ENCODE measurements around the gene SLK. TPM values are rescaled to one million over a fixed set of nuclear protein-coding genes. Genes with fewer than 3 reads are reported as not detected.

SLK gene
- total and polyA plus RNA-seq, 5 donors, result 12.7 to 40.5 (median 35.3) TPM

GRCh38 chr10:104052431-104052830 lies 85.5 kb downstream of the SLK start:
- Histone ChIP-seq H3K9me3 (ENCODE audit: control insufficient read depth, low read length) (no peaks in the 10 kb centered on the region), H3K27me3 (ENCODE audit: control insufficient read depth, insufficient read depth) (no peaks in the 10 kb centered on the region), H3K4me3 (ENCODE audit: low read length) (no peak overlapping the region), H3K4me1 (ENCODE audit: control insufficient read depth, insufficient read depth, low read length) (no peaks in the 10 kb centered on the region), H3K27ac (ENCODE audit: low read length) (no peak overlapping the region)
- 91% methylated on average over 2 of the region's 2 CpGs for WGBS
- DNase-seq (no peak), ATAC-seq (peak in 1 of 2 donors; percentile 18)
- intact Hi-C loops (cut with DNase I), result no loop called here

GRCh38 chr10:104053201-104053600 lies 86.3 kb downstream of the SLK start:
- no peak for DNase-seq
- Histone ChIP-seq H3K27ac (ENCODE audit: low read length) (no peak overlapping the region), H3K27me3 (ENCODE audit: control insufficient read depth, insufficient read depth) (no peaks in the 10 kb centered on the region), H3K4me3 (ENCODE audit: low read length) (no peak overlapping the region), H3K9me3 (ENCODE audit: control insufficient read depth, low read length) (no peaks in the 10 kb centered on the region), H3K4me1 (ENCODE audit: control insufficient read depth, insufficient read depth, low read length) (no peaks in the 10 kb centered on the region)
- intact Hi-C loops (cut with DNase I), result no loop called here
- WGBS, result 88% methylated on average over 4 of the region's 4 CpGs
- no peak for ATAC-seq

GRCh38 chr10:104054430-104054829 lies 87.5 kb downstream of the SLK start:
- Histone ChIP-seq H3K27ac (ENCODE audit: low read length) (no peak overlapping the region), H3K4me1 (ENCODE audit: control insufficient read depth, insufficient read depth, low read length) (no peaks in the 10 kb centered on the region), H3K27me3 (ENCODE audit: control insufficient read depth, insufficient read depth) (no peaks in the 10 kb centered on the region), H3K4me3 (ENCODE audit: low read length) (no peak overlapping the region), H3K9me3 (ENCODE audit: control insufficient read depth, low read length) (no peaks in the 10 kb centered on the region)
- WGBS, result 69% methylated on average over 8 of the region's 8 CpGs
- DNase-seq (no peak), ATAC-seq (no peak)
- intact Hi-C loops (cut with DNase I), result no loop called here

- intact Hi-C loops (cut with DNase I), result no loop called here
- WGBS, result 91% methylated on average over 14 of the region's 14 CpGs
- no peak for DNase-seq
These were observed 89.8 kb downstream of the SLK start for GRCh38 chr10:104056619-104057273.

GRCh38 chr10:104057717-104058116 lies 90.8 kb downstream of the SLK start:
- H3K27me3 ChIP-seq (ENCODE audit: control insufficient read depth, insufficient read depth), result no peaks in the 10 kb centered on the region
- H3K9me3 ChIP-seq (ENCODE audit: control insufficient read depth, low read length), result no peaks in the 10 kb centered on the region
- no peak overlapping the region for H3K4me3 ChIP-seq (ENCODE audit: low read length)
- DNase-seq (no peak), ATAC-seq (no peak)
- 82% methylated on average over 6 of the region's 6 CpGs for WGBS
- no peaks in the 10 kb centered on the region for H3K4me1 ChIP-seq (ENCODE audit: control insufficient read depth, insufficient read depth, low read length)
- intact Hi-C loops (cut with DNase I), result no loop called here
- H3K27ac ChIP-seq (ENCODE audit: low read length), result no peak overlapping the region

More at GRCh38 chr10:104056619-104057273, 89.8 kb downstream of the SLK start:
- Histone ChIP-seq H3K27ac (ENCODE audit: low read length) (no peak overlapping the region), H3K9me3 (ENCODE audit: control insufficient read depth, low read length) (no peaks in the 10 kb centered on the region), H3K4me1 (ENCODE audit: control insufficient read depth, insufficient read depth, low read length) (no peaks in the 10 kb centered on the region), H3K27me3 (ENCODE audit: control insufficient read depth, insufficient read depth) (no peaks in the 10 kb centered on the region), H3K4me3 (ENCODE audit: low read length) (no peak overlapping the region)
- no peak for ATAC-seq

GRCh38 chr10:104059364-104059763 lies 92.4 kb downstream of the SLK start:
- Histone ChIP-seq H3K27me3 (ENCODE audit: control insufficient read depth, insufficient read depth) (no peaks in the 10 kb centered on the region), H3K4me1 (ENCODE audit: control insufficient read depth, insufficient read depth, low read length) (no peaks in the 10 kb centered on the region), H3K27ac (ENCODE audit: low read length) (no peak overlapping the region), H3K4me3 (ENCODE audit: low read length) (no peak overlapping the region), H3K9me3 (ENCODE audit: control insufficient read depth, low read length) (no peaks in the 10 kb centered on the region)
- intact Hi-C loops (cut with DNase I), result no loop called here
- no peak for DNase-seq
- ATAC-seq, result no peak
- 78% methylated on average over 4 of the region's 4 CpGs for WGBS

- Histone ChIP-seq H3K27me3 (ENCODE audit: control insufficient read depth, insufficient read depth) (no peaks in the 10 kb centered on the region), H3K4me3 (ENCODE audit: low read length) (no peak overlapping the region), H3K4me1 (ENCODE audit: control insufficient read depth, insufficient read depth, low read length) (no peaks in the 10 kb centered on the region), H3K9me3 (ENCODE audit: control insufficient read depth, low read length) (no peaks in the 10 kb centered on the region), H3K27ac (ENCODE audit: low read length) (no peak overlapping the region)
- WGBS, result 93% methylated on average over 6 of the region's 6 CpGs
- DNase-seq (no peak), ATAC-seq (no peak)
- intact Hi-C loops (cut with DNase I), result no loop called here
These were observed 94.3 kb downstream of the SLK start for GRCh38 chr10:104061196-104061595.

- ATAC-seq (no peak), DNase-seq (no peak)
- intact Hi-C loops (cut with DNase I), result no loop called here
- Histone ChIP-seq H3K27me3 (ENCODE audit: control insufficient read depth, insufficient read depth) (no peaks in the 10 kb centered on the region), H3K4me3 (ENCODE audit: low read length) (no peak overlapping the region), H3K27ac (ENCODE audit: low read length) (no peak overlapping the region), H3K9me3 (ENCODE audit: control insufficient read depth, low read length) (no peaks in the 10 kb centered on the region), H3K4me1 (ENCODE audit: control insufficient read depth, insufficient read depth, low read length) (no peaks in the 10 kb centered on the region)
- WGBS, result 100% methylated on average over 1 of the region's 1 CpG
These were observed 98.8 kb downstream of the SLK start for GRCh38 chr10:104065748-104066147.

GRCh38 chr10:104066945-104067344 lies 100.0 kb downstream of the SLK start:
- WGBS, result 77% methylated on average over 7 of the region's 7 CpGs
- DNase-seq (no peak), ATAC-seq (no peak)
- Histone ChIP-seq H3K27me3 (ENCODE audit: control insufficient read depth, insufficient read depth) (no peaks in the 10 kb centered on the region), H3K27ac (ENCODE audit: low read length) (no peak overlapping the region), H3K9me3 (ENCODE audit: control insufficient read depth, low read length) (no peaks in the 10 kb centered on the region), H3K4me1 (ENCODE audit: control insufficient read depth, insufficient read depth, low read length) (no peaks in the 10 kb centered on the region), H3K4me3 (ENCODE audit: low read length) (no peak overlapping the region)
- intact Hi-C loops (cut with DNase I), result no loop called here

GRCh38 chr10:104067525-104067924 lies 100.6 kb downstream of the SLK start:
- intact Hi-C loops (cut with DNase I), result no loop called here
- WGBS, result 52% methylated on average over 12 of the region's 12 CpGs
- H3K27ac ChIP-seq (ENCODE audit: low read length), result no peak overlapping the region
- H3K4me3 ChIP-seq (ENCODE audit: low read length), result no peak overlapping the region
- no peaks in the 10 kb centered on the region for H3K9me3 ChIP-seq (ENCODE audit: control insufficient read depth, low read length)
- ATAC-seq (no peak), DNase-seq (no peak)
- no peaks in the 10 kb centered on the region for H3K4me1 ChIP-seq (ENCODE audit: control insufficient read depth, insufficient read depth, low read length)
- H3K27me3 ChIP-seq (ENCODE audit: control insufficient read depth, insufficient read depth), result no peaks in the 10 kb centered on the region

- H3K27me3 ChIP-seq (ENCODE audit: control insufficient read depth, insufficient read depth), result no peaks in the 10 kb centered on the region
- WGBS, result 59% methylated on average over 6 of the region's 6 CpGs
- no peaks in the 10 kb centered on the region for H3K9me3 ChIP-seq (ENCODE audit: control insufficient read depth, low read length)
- H3K27ac ChIP-seq (ENCODE audit: low read length), result no peak overlapping the region
- no peak for DNase-seq
- intact Hi-C loops (cut with DNase I), result no loop called here
- no peaks in the 10 kb centered on the region for H3K4me1 ChIP-seq (ENCODE audit: control insufficient read depth, insufficient read depth, low read length)
- no peak overlapping the region for H3K4me3 ChIP-seq (ENCODE audit: low read length)
- ATAC-seq, result no peak
These were observed 102.7 kb downstream of the SLK start for GRCh38 chr10:104069613-104070012.

- ATAC-seq (no peak), DNase-seq (no peak)
- Histone ChIP-seq H3K4me3 (ENCODE audit: low read length) (no peak overlapping the region), H3K4me1 (ENCODE audit: control insufficient read depth, insufficient read depth, low read length) (no peaks in the 10 kb centered on the region), H3K27me3 (ENCODE audit: control insufficient read depth, insufficient read depth) (no peaks in the 10 kb centered on the region), H3K27ac (ENCODE audit: low read length) (no peak overlapping the region), H3K9me3 (ENCODE audit: control insufficient read depth, low read length) (no peaks in the 10 kb centered on the region)
- intact Hi-C loops (cut with DNase I), result no loop called here
- WGBS, result 38% methylated on average over 5 of the region's 5 CpGs
These were observed 105.8 kb downstream of the SLK start for GRCh38 chr10:104072786-104073185.
